ENCODE measurements around the gene PCSK9.

The PCSK9 gene

DNA sequence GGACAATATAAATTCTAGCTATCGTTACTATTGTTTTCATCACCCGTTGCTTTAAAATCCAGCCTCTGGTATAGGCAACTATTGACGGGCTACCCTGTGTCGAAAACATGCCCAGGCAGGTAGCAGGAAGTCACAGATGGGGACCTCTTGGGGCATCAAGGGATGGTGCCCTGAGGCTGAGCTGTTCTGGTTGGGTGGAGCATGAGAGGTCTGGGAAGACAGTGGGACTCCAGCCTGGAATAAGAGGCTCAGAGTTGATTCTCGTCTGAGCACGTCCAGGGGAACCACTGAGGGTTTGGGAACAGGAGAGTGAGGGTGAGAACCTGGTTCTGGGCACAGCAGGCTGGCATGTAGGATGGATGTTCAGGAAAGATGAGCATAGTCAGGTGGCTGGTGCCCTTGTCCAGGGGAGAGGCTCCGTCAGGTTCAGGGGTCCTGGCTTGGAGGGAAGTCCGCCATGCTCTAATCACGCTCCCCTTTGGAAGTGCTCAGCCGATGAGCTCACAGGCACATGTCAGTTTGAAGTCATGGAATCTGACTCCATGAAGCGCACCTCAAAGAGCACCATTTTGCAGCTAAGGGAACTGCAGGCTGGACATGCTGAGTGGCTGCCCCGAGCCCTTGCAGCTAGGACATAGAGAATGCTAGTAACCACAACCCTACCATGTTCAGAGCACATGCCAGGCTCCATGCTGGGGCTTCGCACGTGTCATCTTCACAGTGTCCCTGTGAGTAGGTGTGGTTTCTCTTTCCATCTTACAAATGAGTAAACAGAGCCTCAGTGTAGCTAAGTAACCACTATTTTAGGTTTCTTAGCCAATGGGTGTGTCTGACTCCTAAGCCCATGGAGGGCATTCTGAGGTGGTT lies 21.0 kb downstream of the PCSK9 start:
- no peak for DNase-seq

- no peak for DNase-seq
Measured at GRCh38 chr1:55061000-55061705, 21.8 kb downstream of the PCSK9 start.

DNA sequence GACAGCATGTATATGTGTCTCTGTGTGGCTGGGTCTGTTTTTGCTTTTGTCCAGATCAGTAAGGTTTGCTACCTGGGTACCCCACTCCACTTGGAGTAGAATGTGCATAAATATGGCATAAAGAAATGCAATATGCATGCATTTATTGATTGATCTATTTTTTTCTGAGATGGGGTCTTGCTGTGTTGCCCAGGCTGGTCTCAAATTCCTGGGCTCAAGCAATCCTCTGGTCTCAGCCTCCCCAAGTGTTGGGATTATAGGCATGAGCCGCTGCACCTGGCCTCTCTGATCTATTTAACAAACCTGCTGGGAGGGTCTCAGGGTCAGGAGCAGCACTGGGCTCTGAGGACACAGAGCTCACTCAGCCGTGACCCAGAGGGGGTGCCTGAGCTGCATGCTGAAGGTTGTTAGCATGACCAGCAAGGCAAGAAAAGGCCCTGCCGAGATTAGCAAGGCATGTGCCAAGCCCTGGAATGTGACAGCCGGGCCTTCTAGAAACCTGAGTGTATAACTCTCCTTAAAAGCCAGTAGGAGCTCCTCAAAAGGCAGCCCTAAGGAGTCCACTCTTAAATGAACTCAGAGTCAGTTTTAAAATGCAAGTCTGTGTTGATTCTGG lies 22.5 kb downstream of the PCSK9 start:
- DNase-seq = no peak

GRCh38 chr1:55062801-55063576 lies 23.6 kb downstream of the PCSK9 start:
- no peak for DNase-seq

DNA sequence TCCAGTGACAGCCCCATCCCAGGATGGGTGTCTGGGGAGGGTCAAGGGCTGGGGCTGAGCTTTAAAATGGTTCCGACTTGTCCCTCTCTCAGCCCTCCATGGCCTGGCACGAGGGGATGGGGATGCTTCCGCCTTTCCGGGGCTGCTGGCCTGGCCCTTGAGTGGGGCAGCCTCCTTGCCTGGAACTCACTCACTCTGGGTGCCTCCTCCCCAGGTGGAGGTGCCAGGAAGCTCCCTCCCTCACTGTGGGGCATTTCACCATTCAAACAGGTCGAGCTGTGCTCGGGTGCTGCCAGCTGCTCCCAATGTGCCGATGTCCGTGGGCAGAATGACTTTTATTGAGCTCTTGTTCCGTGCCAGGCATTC lies 24.2 kb downstream of the PCSK9 start:
- DNase-seq = no peak

DNA sequence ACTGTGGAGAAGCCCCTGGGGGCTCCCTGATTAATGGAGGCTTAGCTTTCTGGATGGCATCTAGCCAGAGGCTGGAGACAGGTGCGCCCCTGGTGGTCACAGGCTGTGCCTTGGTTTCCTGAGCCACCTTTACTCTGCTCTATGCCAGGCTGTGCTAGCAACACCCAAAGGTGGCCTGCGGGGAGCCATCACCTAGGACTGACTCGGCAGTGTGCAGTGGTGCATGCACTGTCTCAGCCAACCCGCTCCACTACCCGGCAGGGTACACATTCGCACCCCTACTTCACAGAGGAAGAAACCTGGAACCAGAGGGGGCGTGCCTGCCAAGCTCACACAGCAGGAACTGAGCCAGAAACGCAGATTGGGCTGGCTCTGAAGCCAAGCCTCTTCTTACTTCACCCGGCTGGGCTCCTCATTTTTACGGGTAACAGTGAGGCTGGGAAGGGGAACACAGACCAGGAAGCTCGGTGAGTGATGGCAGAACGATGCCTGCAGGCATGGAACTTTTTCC lies 24.8 kb downstream of the PCSK9 start:
- peak; percentile 48 for DNase-seq

- DNase-seq = peak; percentile 20
Measured at GRCh38 chr1:55064861-55065263, 25.5 kb downstream of the PCSK9 start.

DNA sequence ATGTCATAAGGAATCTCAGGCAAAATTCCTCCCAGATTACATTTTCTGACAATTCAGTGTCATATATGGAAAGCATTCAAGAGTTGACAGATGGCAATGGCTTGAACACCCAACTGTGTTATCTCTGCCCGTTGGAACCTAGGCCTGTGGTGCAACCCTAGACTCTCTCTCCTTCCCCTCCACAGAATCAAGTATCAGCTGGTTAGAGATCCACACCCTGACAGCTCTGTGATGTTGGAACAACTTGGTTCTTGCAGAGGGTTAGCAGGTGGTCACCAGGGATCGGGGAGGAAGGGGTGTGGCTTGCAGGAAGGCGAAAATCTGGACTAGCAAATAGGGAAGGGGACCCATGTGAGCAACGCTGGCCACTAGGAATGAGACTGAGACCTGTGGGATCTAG lies 26.3 kb downstream of the PCSK9 start:
- DNase-seq = no peak

GRCh38 chr1:55067022-55067778 lies 27.9 kb downstream of the PCSK9 start:
- peak; percentile 80 for DNase-seq

DNA sequence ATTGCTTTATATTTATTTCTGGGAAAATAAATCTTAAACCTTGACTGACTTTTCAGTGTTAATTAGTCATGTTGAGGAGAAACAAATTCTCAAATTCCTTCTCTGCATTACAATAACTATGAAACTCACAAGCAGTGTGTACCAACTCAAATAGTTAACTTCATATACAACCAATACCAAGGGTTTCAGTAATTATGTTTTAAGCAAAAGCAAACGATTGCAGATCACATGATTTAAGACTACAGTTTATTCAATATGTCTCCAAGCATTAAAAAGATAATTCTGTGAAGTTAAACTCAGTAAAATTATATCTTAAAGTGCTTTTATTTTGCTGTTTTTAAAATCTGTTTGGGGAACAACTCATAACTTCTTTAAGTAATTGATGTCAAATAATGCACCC lies 28.6 kb downstream of the PCSK9 start:
- no peak for DNase-seq

DNA sequence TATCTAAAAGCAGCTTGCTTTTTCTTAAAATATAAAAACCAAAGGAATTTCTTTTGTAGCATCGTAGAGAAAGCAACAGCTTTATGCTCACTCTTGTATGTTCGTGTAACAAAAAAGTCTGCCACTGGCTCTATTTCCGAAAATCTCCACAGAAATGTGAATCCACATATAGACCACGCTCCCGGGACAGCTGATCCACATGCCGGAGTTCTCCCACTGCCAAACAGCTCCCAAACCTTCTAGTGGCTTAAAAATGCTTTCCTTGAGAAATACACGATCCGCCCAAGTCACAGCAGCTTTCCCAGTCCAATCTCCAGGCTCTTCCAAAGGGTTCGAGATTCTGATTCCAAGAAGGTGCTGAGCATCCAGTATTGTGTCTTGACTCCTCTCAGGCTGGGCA lies 29.3 kb downstream of the PCSK9 start:
- no peak for DNase-seq

DNA sequence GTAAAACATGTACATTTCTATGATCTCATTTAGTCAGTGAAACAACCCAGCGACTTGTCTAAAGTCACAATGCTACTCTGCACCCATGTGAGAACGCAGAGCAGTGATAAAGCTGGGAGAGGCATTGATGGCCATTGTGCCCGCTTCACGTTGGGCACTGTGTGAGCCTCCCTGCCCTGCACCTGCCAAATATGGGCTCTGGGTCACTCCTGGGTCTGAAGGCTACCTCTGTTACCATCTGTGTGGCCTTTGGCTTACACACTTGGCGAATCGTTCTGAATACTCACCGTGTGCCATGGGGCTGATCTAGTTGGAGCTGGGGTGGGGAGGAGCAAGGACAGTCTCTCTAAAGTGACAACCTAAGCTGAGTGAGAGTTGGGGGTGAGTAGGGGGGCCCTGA lies 29.9 kb downstream of the PCSK9 start:
- no peak for DNase-seq

DNA sequence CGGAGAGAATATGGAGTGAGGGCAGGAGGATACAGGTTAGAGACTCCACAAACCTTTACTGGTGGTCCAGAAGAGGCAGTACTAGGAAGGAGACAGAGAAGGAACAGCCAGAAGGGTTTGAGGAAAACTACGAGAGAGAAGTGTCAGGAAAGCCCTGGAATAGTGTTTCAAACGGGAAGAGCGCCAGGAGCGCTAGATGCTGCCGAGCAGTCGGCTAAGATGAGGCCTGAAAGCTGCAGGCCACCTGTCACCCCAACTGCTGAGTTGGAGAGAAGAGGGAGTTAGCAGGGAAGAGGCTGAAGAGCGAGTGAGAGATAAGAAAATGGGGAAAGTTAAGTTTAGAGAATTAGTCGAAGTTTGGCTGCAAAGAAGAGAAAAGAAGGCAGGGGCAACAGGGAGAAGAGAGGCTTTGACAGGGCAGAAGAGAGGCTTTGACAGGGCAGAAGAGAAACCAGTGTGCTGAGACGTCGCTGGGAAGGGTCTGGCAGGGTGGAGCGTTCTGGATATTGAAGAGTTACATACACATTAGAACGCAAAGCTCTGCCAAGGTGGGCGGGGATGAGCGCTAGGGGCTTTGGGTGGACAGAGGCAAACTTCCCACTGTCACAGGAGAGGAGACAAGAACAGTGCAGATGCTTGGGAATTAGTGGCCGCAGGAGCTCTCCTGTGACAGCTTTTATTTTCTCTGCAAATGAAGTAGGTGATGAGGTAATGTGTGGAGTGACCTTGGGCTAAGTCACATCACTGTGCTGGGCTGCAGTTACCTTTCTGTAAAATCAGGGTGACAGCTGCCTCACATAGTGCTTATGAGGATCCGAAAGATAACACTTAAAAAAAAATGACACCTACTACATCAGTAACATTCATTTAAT lies 31.2 kb downstream of the PCSK9 start:
- DNase-seq = no peak

DNA sequence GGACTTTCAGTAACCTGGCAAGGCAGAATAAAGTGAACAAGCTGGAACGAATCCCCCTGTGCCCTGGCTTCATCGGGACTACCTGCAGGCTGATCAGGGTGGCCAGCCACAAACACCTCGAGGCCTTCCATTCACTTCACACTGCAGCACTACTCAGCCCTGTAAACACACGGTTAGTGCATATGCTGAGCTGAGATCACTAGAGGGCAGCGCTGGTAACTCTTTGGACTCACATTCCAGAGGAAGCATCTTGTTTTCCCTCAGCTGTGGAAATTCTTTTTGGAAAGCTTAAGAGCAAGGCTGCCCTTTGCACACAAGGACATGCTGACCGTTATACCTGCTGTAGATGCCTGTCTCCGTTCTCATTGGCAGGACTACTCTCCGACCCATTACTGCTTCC lies 32.1 kb downstream of the PCSK9 start:
- DNase-seq = no peak

DNA sequence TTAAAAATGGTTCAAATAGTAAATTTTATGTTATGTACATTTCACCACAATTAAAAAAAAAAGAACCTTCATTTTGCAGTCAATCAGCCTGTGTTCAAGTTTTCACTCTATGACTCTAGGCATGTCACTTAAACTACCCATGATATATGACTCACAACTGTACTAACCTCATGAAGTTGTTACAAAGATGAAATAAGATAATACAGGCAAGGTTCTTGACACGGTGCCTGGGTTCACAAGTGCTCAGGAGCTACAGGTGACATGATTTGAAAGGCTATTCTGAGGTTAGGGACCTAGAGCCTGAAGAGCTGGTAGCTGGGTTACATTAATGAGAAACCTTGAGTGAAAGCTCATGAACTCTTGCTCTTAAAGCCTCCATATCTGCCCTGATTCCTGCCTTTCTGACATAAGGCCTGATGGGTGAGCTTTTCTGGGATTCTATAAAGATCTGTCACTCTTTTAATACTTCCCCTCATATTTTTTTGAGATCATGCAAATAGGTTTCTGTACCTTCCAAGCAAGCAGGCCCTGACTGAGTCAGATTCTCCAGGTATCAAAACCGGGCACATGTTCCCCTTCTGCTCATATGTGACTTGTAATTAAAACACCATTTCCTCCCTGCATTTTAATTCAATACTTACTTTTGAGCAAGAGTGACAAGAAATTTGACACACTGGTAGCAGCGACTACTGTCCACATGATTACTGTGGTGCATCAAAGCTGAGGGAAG lies 34.0 kb downstream of the PCSK9 start:
- no peak for DNase-seq

DNA sequence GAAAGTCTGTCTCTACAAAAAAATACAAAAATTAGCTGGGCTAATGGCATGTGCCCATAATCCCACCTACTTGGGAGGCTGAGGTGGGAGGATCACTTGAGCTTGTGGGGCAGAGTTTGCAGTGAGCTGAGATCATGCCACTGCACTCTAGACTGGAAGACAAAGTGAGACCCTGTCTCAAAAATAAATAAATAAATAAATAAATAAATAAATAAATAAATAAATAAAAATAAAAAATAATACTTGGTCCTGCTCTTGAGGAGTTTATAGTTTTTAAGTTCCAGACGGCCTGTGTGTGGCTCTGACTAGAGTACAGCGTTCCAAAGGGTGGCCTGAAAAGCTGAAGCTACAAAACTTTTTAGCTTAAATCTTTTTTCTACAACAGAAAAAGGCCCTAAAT lies 35.1 kb downstream of the PCSK9 start:
- no peak for DNase-seq

DNA sequence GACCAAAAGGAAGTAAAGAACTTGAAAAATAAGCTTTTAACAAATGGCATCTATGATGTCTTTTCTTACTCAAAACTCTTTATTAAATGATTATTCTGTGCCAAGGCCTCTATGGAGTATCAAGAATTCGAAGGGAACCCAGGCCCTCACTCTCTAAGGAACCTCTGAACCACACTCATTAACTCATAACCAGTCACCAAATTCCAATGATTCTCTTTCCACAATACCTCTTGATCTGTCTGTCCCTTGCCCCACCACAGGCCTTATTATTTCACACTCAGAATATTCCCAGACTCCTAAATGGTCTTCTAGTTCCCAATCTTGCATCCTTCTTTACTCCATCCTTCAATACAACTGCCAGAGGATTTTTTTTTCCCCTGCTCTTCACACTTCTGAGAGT lies 37.0 kb downstream of the PCSK9 start:
- no peak for DNase-seq

DNA sequence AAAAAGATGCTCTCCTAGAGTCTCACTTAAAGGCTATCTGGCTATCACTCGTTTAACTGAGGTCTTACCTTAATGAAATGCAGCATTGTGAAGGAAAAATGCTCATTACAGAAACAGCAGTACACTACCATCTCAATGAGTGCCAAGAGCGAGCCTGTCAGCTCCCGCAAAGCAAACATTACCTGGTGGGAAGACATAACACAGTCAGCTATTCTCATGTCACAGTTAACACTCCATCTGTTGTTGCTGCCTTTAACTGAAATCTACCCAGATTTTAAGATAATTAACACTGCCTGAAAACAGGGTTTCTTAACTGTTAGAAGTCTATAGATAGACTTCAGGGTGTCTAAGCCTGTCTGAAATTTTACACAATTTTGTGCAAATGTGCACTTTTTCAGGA lies 39.1 kb downstream of the PCSK9 start:
- no peak for DNase-seq

DNA sequence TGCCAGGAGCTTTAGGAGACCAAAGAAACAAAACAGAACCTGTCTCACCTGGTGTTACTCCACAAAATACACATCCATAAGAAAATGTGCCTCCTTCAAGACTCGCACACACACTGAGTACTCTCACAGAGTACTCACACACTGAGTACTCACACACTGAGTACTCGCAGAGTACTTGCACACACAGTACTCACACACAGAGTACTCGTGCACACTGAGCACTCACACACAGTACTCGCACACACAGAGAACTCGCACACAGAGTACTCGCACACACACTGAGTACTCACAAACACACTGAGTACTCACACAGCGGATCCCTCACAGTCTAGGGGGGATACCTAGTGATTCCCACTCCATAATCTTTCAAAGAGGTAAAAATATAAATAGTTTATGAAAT lies 40.3 kb downstream of the PCSK9 start:
- no peak for DNase-seq

DNA sequence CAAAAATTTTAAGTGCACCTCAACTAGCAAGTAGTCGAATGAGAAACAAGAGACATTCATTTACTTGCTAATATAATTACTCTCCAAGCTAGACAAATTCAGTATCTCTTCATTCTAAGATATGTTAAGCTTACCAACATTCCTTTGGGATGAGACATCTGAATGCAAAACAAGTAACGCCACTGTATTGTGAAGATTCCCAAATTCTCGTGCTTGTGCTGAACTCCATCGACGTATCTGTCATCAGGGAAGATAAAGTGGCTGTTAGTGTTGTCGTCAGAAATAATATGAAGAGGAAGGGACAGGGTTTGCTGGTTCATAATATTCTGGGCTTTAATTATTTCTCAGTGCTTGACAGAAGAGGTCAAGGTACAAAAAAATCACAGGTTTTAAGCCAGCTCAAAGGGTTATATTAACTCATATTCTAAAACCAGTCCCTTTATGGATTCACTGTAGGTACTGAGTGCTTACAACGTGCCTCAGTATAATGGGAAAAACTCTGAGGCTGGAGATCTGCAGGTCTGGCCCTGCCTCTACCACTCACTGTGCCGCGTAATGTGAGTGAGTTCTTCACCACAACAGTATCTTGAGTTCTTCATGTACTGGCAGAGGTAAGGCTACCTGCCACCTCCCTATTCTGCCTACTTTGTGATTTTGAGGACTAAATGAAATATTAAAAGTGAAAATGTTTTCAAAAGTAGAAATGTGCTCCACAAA lies 42.0 kb downstream of the PCSK9 start:
- DNase-seq = no peak
